HG03108 (cell line): ENCODE results near the gene ELMO2.

Experiments
- ATAC-seq: cut with Tn5 transposase; IDR thresholded peaks from one replicate; pipeline ENCODE4 v1.9.1; 2021; ENCODE audit warnings: moderate library complexity; ENCODE audit not compliant: unreplicated experiment

ELMO2 gene

DNA sequence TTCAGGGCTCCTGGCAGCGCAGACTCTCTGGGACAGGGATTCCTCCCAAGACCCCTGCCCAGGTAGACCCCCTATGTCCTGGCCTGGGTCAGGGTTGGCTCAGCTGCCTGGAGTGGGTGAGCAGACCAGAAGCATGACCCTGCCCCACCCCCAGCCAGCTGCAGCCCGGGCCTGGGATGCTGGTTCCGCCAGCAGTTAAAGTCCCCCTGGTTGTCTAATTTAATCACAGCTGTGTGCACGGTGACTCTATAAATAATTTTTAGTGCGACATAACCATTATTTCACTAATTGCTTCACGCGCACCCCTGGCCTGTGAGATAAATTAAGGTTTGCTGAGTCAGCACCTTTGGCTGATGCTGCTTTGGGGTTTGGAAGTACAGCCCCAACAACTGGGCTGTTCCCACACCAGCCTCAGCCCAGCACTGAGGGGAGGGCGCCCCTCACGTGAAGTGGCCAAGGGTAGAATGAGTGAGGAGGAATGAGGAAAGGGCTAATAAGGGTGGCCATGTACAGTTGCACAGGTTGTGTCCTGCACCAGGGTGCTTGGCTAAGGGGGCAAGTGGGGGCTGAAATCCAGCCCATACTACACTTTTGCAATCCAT is 72.0 kb downstream of the ELMO2 start:
- no peak for ATAC-seq

DNA sequence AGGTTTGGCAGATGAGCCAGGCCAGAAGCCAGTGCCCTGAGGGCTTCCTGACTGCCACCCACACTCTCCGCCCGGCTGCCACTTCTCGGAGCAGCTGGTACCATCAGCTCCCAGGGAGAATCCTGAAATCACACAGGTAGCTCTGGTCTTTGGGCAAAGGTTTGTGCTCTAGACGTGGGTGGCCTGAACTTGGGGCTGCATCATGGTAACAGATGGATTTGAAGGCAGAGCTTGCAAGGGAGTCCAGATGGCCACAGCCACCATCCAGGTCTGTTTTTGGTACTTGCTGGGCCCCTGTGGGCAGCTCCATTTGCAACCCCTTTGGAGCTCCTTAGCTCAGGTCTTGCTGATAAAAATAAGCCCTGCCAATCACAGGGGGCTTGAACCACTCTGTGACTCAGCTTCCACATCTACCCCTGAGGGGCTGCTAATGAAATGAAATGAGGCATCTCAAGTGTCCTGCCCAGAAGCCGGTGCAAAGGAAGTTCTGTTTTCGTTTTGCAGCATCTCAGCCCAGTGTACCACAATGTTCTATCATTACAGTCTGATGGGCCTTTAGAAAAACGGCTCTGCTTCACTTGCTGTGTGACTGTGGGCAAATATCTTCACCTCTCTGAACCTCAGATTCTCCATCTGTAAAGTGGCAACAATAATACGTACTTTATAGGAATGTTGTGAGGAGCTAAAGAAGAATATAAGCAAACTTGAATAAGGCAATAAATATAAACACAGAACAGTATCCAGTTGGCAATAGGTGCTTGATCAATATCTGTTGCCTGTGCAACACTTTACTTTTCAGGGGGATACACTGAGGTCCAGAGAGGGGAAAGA is 73.0 kb downstream of the ELMO2 start:
- ATAC-seq: no peak

DNA sequence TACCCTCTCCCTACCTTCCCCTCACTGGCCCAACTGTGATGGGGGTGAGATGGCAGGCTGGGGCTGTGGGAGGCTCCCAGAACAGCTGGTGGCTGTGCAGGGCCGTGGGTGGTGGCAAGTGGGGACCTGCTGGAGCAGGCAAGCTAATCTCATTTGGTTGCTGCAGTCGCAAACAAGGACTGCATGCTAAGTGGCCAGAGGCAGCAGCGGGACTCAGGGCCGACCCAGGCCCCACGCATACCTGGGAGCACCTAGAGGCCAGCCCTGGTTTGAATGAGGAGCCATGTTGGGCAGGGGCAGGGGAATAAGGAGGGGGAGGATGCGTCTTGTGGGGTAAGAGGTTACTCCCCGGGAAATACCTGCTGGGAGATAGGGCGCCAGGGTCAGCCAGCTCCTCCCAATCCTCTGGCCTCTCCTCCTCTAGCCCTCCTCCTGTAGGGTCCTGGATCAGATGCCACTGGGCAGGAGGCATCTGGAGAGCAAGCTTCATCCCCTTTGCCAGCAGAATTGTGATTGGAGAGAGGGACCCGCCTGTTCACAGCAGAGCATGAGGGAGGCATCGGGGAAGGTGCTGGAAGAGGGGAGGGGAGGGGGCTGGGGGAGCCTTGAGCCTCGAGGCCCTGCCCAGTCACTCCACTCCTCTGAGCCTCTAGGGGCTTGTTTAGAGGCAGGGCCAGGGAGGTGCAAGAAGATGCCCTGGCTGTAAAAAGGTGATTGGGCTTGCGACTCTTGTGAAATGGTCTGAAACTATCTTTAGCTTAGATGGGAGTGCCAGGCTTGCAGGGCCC is 73.8 kb downstream of the ELMO2 start:
- no peak for ATAC-seq

DNA sequence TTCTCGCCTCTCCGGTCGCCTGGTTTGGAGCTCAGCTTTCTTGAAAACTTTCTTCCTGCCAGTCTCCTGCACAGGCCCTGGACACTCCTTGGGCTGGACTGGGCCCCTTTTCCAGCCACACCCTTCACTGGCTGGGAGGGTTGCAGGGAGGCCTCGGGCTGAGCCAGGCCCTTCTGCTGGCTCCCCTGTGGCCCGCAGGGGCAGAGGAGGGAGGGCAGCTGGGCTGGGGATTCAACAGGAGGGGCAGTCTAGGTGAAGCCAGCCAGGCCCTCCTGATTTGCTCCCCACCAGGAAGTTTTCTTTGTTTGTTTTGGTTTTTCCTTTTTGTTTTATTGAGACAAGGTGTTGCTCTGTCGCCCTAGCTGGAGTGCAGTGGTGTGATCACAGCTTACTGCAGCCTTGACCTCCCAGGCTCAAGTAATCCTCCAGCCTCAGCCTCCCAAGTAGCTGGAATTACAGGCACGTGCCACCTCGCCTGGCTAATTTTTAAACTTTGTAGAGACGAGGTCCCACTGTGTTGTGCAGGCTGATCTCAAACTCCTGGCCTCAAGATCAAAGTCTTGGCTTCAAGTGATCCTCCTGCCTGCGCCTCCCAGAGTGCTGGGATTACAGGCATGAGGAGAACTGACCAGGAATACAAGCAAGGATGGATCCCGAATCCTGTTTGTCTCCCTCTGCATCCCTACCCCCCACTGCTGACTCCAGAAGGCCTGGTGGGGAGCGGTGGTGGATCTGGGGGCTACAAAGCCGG is 74.6 kb downstream of the ELMO2 start:
- no peak for ATAC-seq

- no peak for ATAC-seq
Observed at GRCh38 chr20:46330831-46331371, 75.5 kb downstream of the ELMO2 start.

DNA sequence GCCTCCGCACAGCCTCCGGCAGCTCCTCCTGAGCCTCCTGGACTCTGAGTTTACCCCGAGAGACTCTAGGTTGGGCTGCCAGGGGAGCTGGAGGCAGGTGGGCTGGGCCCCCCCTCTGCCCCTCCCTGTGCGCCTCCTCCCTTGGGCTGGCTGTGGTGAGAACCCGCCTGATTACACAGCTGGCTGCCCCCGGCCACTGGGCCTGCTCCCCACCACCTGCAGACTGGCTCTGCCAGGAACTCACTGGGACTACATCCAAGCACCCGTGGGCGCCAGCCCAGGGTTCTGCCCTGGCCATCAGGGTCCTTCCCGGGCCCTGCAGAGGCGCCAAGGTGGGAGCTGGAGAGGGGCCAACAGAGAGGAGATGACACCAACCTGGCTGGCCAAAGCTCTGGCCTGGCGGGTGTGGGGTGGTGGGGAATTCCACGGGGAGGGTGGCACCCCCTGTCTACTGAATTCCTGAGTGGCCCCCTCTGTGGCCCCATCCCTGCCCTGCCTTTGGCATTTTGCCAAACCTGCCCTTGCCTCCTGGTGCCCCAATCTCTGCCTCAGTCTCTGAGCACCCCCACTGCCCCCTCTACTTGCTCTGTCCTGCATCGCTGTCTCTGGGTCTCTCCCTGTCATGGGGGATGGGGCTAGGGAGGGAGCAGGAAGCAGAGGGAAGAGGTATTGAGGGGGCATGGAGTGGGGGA is 76.2 kb downstream of the ELMO2 start:
- no peak for ATAC-seq

- ATAC-seq: no peak
Observed at GRCh38 chr20:46328200-46328882, 78.1 kb downstream of the ELMO2 start.

GRCh38 chr20:46327557-46327956 is 78.9 kb downstream of the ELMO2 start:
- ATAC-seq: no peak

DNA sequence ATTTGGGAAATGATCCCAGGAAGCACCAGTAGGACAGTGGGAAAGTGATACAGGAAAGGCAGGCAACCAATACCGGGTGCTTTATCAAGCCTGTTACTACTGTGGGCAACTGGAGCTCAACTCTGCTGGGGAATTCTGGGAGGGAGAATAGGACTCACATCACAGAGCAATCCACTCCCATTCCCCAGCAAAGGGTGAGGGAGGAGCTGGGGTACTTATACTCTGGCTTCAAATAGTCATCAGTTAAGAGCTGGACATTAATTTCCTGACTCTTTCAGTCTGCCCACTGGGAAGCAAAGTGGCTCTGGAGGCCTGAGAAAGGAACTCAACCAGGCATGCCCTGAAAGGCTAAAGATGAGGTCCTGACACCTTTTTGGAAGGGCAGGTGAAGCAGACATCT is 80.6 kb downstream of the ELMO2 start:
- ATAC-seq: no peak

GRCh38 chr20:46324960-46325703 is 81.3 kb downstream of the ELMO2 start:
- no peak for ATAC-seq

GRCh38 chr20:46324379-46324778 is 82.0 kb downstream of the ELMO2 start:
- ATAC-seq: no peak

DNA sequence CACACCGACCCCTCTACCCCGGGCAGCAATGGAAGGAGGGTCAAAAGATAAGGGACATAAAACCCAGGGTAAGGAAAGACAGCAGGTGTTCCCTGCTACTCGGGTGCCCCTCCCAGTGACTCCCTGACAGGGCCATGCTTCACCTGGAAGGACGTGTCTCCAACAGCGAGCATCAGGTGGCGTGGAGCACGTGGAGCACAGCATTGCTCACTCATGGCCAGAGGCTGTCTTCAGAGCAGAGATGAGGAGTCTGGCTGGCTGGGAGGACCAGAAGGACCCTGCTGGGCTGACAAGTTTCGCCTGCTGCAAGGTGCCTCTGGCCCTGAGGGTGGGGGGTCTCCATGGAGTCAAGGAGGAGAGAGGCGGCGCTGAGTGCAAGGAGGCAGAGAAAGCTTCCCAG is 82.9 kb downstream of the ELMO2 start:
- no peak for ATAC-seq

DNA sequence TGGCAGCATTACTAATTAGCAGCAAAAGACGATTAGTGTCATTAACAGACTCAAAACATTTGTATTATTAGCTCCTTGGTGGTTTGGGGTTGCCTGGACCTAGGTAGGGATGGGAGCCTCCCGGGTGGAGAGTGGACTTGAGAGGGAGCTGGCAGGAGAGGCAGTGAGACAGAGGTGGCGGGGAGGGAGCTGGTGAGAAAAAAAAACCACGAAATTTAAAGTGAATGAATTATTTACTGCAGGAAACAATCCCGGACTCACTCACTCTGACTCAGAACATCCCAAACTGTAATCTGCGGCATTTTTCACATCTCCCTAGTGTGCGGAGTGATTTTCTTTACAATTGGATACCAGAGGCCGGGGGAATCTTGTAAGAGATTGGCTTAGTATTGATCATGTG is 83.8 kb downstream of the ELMO2 start:
- ATAC-seq: no peak

GRCh38 chr20:46317685-46318177 is 88.7 kb downstream of the ELMO2 start:
- ATAC-seq: no peak

GRCh38 chr20:46316984-46317684 is 89.3 kb downstream of the ELMO2 start:
- no peak for ATAC-seq
